Brain microvascular endothelial cell (primary cell): Measurements from ENCODE around the gene BEGAIN.

ENCODE experiments used
- DNase-seq: peaks from one replicate; pipeline ENCODE4 v3.0.0-alpha.2; 2020
- H3K27ac ChIP-seq: fragments of 250-450 bp; sonication (Bioruptor Pico); 2 replicates; pipeline ENCODE4 v1.5.1; 2020; ENCODE audit warnings: mild to moderate bottlenecking, moderate library complexity
- H3K27me3 ChIP-seq: fragments of 250-450 bp; sonication (Bioruptor Pico); replicated peaks from 2 replicates; pipeline ENCODE4 v1.5.1; 2020; ENCODE audit warnings: mild to moderate bottlenecking
- H3K36me3 ChIP-seq: fragments of 250-450 bp; sonication (Bioruptor Pico); replicated peaks from 2 replicates; pipeline ENCODE4 v1.5.1; 2020; ENCODE audit warnings: mild to moderate bottlenecking
- H3K4me3 ChIP-seq: 2 replicates; pipeline ENCODE4 v1.5.1; 2011; ENCODE audit warnings: low read depth, mild to moderate bottlenecking, control low read depth, low read length, moderate library complexity
- in situ Hi-C: cut with HindIII; loops from 2 replicates; pipeline ENCODE4 v1.10.0; 2017; ENCODE audit warnings: low sequenced_read_pairs, low pct_ligation_motif_present
- TF ChIP-seq, protein P1 (sequence below): IDR thresholded peaks from 2 replicates; pipeline ENCODE4 v1.5.1; 2011; ENCODE audit warnings: low read depth, mild to moderate bottlenecking, moderate library complexity, low read length, control low read depth, inconsistent platforms; ENCODE audit errors: missing control alignments

Gene BEGAIN

DNA sequence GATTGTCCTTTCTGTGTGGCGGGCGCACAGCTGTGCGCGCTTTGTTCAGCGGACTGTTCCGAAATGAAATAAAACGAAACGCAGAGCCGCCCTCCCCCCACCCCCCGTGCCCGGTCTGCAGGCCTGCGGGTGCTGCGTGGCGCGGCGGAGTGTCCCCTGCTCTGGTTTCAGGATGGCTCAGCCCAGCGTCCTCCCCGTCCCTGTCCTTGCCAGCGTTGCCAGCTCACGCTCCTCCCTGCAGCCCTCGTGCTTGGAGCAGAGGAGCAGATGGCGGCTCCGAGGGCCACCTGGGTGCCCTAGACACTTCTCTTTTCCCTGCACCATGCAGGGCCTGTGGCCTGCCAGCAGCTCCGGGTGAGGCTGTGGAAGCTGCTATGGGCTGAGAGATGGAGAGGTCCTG is 17.5 kb upstream of the BEGAIN start:
- Histone ChIP-seq H3K27ac (no peak overlapping the region), H3K36me3 (no peaks in the 10 kb centered on the region), H3K4me3 (no peak overlapping the region), H3K27me3 (peaks cover 4% of the 10 kb centered on the region)
- TF ChIP-seq, protein P1, sequence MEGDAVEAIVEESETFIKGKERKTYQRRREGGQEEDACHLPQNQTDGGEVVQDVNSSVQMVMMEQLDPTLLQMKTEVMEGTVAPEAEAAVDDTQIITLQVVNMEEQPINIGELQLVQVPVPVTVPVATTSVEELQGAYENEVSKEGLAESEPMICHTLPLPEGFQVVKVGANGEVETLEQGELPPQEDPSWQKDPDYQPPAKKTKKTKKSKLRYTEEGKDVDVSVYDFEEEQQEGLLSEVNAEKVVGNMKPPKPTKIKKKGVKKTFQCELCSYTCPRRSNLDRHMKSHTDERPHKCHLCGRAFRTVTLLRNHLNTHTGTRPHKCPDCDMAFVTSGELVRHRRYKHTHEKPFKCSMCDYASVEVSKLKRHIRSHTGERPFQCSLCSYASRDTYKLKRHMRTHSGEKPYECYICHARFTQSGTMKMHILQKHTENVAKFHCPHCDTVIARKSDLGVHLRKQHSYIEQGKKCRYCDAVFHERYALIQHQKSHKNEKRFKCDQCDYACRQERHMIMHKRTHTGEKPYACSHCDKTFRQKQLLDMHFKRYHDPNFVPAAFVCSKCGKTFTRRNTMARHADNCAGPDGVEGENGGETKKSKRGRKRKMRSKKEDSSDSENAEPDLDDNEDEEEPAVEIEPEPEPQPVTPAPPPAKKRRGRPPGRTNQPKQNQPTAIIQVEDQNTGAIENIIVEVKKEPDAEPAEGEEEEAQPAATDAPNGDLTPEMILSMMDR: no peak
- in situ Hi-C loops: no loop called here
- DNase-seq: no peak

DNA sequence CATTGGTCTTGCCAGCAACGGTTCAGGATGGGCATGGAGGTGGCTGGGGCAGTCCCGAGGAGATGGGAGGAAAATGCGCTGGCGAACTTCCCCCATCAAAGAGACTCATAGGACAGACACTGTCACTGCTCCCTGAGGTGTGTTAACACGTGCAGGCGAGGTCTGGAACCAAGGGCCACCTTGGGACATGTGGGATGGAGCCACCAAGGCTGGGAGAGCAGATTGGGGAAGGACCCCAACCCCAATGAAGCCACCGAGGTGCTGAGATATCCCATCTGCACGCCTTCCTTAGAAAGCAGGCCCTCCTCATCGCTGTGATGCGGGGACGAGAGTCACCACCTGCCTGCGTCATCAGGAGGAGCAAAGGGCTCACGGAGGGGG is 16.9 kb upstream of the BEGAIN start:
- Histone ChIP-seq H3K27me3 (peaks cover 4% of the 10 kb centered on the region), H3K36me3 (no peaks in the 10 kb centered on the region), H3K4me3 (no peak overlapping the region), H3K27ac (no peak overlapping the region)
- in situ Hi-C loops: no loop called here
- no peak for DNase-seq
- TF ChIP-seq, protein P1: no peak

DNA sequence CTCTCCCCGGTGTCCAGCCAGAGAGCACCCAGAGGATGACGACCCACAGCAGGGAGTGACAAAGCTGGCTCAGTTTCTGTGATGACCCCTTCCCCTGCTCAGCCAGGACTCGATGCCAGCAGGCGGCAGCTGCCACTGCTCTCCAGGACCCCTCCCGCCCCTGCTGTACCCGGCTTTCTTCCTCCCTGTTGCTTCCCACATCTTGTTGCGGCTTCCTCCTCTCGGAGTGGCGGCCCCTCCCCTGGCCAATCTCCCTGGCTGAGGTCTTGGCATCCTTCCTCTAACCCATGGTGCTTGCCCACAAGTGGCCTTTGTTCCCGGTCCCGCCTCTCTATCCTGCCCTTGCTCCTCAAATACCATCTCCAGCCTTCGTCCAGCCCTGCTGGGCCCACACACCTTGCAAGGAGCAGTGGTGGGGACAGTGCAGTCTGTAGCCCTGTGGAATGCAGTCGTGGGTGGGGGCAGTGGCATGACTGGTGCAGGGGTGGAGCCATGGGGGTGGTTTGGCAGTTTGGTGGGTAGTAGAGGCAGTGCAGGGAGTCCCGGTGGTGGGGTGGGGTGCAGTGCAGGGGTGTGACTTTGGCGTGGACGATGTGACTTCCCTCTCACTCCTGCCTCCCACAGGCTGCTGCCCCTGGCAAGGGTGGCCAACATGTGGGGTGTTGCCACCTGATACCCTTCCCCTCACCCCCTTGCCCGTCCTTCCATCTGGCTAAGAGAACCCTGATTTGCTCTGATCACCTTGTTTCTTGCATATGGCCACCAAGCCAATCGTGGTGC is 16.3 kb upstream of the BEGAIN start:
- peaks cover 4% of the 10 kb centered on the region for H3K27me3 ChIP-seq
- H3K27ac ChIP-seq: no peak overlapping the region
- H3K4me3 ChIP-seq: no peak overlapping the region
- no peaks in the 10 kb centered on the region for H3K36me3 ChIP-seq
- in situ Hi-C loops: no loop called here
- no peak for DNase-seq
- TF ChIP-seq, protein P1: no peak

DNA sequence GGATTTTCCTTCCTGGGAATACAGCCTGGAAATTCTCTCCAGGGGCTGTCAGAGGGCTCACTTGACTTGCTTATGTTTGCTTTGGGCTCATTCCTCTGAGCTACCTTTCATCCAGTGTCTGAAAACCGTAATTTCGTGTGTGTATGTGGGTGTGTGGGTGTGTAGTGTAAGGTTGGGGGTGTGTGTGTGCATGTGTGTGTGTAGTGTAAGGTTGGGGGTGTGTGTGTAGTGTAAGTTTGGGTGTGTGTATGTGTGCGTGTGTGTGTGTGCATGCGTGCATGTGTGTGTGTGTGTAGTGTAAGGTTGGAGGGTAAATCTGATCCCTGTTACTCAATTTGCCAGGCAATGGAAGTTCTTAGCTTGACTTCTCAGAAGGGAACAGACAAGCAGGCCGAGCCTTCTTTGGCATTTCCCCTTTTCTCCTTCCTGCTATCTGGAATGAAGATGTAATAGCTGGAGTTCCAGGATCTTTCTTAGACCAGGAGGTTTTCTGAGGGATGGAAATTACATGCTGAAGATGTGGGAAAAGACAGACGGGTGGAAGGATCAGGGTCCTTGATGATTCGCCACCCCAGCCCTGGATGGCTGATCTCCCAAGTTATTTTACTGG is 15.5 kb upstream of the BEGAIN start:
- DNase-seq: no peak
- Histone ChIP-seq H3K4me3 (no peak overlapping the region), H3K36me3 (no peaks in the 10 kb centered on the region), H3K27me3 (peaks cover 5% of the 10 kb centered on the region), H3K27ac (no peak overlapping the region)
- in situ Hi-C loops: no loop called here
- TF ChIP-seq, protein P1: no peak

DNA sequence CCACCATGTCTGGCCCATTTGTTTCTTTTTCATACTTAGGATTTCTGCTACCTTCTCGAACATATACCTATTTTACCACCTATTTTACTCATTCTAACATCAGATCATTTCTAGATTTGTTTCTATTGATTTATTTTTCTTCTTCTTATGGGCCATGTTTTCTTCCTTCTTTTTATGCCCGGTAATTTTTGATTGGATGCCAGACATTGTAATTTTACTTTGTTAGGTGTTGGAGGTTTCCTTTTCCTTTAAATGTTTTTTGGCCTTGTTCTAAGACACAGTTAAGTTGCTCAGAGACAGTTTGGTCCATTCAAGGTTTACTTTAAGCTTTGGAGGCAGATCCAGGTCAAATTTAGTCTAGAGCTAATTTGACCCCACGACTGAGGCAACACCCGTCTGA is 14.7 kb upstream of the BEGAIN start:
- TF ChIP-seq, protein P1: no peak
- H3K27ac ChIP-seq: no peak overlapping the region
- H3K27me3 ChIP-seq: peaks cover 5% of the 10 kb centered on the region
- in situ Hi-C loops: no loop called here
- H3K4me3 ChIP-seq: no peak overlapping the region
- DNase-seq: no peak
- H3K36me3 ChIP-seq: no peaks in the 10 kb centered on the region

DNA sequence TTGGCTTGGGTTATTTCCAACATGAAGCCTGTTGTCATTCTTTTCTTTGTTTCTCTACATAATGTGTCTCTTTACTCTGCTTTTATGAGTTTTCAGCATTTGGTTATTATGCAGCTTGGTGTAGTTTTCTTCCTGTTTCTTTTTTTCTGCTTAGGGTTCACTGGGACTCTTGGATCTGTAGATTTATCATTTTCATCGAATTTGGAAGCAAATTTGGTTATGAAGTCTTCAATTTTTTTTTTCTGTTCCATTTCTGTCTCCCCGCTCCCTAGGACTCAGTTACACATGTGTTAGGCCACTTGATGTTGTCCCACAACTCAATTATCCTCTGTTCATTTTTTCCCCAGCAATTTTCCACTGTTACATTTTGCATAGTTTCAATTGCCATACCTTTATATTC is 13.8 kb upstream of the BEGAIN start:
- H3K4me3 ChIP-seq: no peak overlapping the region
- TF ChIP-seq, protein P1: no peak
- DNase-seq: no peak
- no peak overlapping the region for H3K27ac ChIP-seq
- peaks cover 3% of the 10 kb centered on the region for H3K27me3 ChIP-seq
- in situ Hi-C loops: no loop called here
- H3K36me3 ChIP-seq: no peaks in the 10 kb centered on the region
